Midbrain (tissue), 1 donor: ENCODE results near the gene LRRN3.
A peak's percentile ranks its signal among the peaks of the same experiment; 100 is the strongest.

ENCODE experiments used
- DNase-seq: peaks from one replicate; lab custom pipeline; 2025; lab: John Stamatoyannopoulos, UW

LRRN3 gene

GRCh38 chr7:111105269-111105668 lies 14.3 kb downstream of the LRRN3 start:
- DNase-seq = no peak

GRCh38 chr7:111107579-111107978 lies 16.7 kb downstream of the LRRN3 start:
- no peak for DNase-seq

- DNase-seq = no peak
Measured at GRCh38 chr7:111108000-111108399, 17.1 kb downstream of the LRRN3 start.

- no peak for DNase-seq
Measured at GRCh38 chr7:111108496-111108895, 17.6 kb downstream of the LRRN3 start.

- DNase-seq = no peak
Measured at GRCh38 chr7:111112439-111112838, 21.5 kb downstream of the LRRN3 start.

GRCh38 chr7:111113263-111114017 lies 22.5 kb downstream of the LRRN3 start:
- no peak for DNase-seq

GRCh38 chr7:111115966-111116365 lies 25.0 kb downstream of the LRRN3 start:
- DNase-seq = no peak

- DNase-seq = no peak
Measured at GRCh38 chr7:111126987-111127386, 36.1 kb downstream of the LRRN3 start.

GRCh38 chr7:111129435-111129834 lies 38.5 kb downstream of the LRRN3 start:
- DNase-seq = no peak

- no peak for DNase-seq
Measured at GRCh38 chr7:111132833-111133232, 41.9 kb downstream of the LRRN3 start.

GRCh38 chr7:111137296-111138192 lies 46.6 kb downstream of the LRRN3 start:
- no peak for DNase-seq

- DNase-seq = peak; percentile 45
Measured at GRCh38 chr7:111138193-111138569, 47.3 kb downstream of the LRRN3 start.

- peak; percentile 10 for DNase-seq
Measured at GRCh38 chr7:111138586-111138985, 47.7 kb downstream of the LRRN3 start.

- no peak for DNase-seq
Measured at GRCh38 chr7:111140091-111140865, 49.4 kb downstream of the LRRN3 start.

- DNase-seq = no peak
Measured at GRCh38 chr7:111145472-111145871, 54.5 kb downstream of the LRRN3 start.

- no peak for DNase-seq
Measured at GRCh38 chr7:111146136-111146535, 55.2 kb downstream of the LRRN3 start.

- no peak for DNase-seq
Measured at GRCh38 chr7:111147708-111148533, 57.0 kb downstream of the LRRN3 start.

GRCh38 chr7:111150709-111151108 lies 59.8 kb downstream of the LRRN3 start:
- DNase-seq = no peak

- DNase-seq = no peak
Measured at GRCh38 chr7:111159426-111159825, 68.5 kb downstream of the LRRN3 start.

GRCh38 chr7:111160297-111160696 lies 69.4 kb downstream of the LRRN3 start:
- no peak for DNase-seq

GRCh38 chr7:111162692-111163091 lies 71.8 kb downstream of the LRRN3 start:
- DNase-seq = no peak
